Astrocyte (in vitro differentiated cells and primary cell): Measurements from ENCODE around the gene FAM210B. TPM values are rescaled to one million over a fixed set of nuclear protein-coding genes. Genes with fewer than 3 reads are reported as not detected.

Experiments
- DNase-seq: peaks from one replicate; pipeline ENCODE4 v3.0.0-alpha.2; 2010; ENCODE audit warnings: low read depth
- FAIRE-seq: peaks from 2 replicates; lab custom pipeline; 2011; peaks lifted over from hg19 to GRCh38; lab: Jason Lieb, UNC
- H2AFZ ChIP-seq: 2 replicates; pipeline ENCODE4 v1.6.0; 2012; ENCODE audit warnings: low read depth, low read length, inconsistent platforms
- H3K27ac ChIP-seq: 2 replicates; pipeline ENCODE4 v1.5.1; 2011; ENCODE audit warnings: low read depth, low read length, inconsistent platforms
- H3K27me3 ChIP-seq: 2 replicates; pipeline ENCODE4 v1.6.0; 2011; ENCODE audit warnings: low read length, inconsistent platforms; ENCODE audit not compliant: insufficient read depth
- H3K36me3 ChIP-seq: 2 replicates; pipeline ENCODE4 v1.5.1; 2011; ENCODE audit warnings: low read length, inconsistent platforms; ENCODE audit not compliant: insufficient read depth
- H3K4me1 ChIP-seq: 2 replicates; pipeline ENCODE4 v1.5.1; 2011; ENCODE audit warnings: low read length, inconsistent platforms; ENCODE audit not compliant: insufficient read depth
- H3K4me2 ChIP-seq: 2 replicates; pipeline ENCODE4 v1.6.0; 2012; ENCODE audit warnings: low read length, inconsistent platforms
- H3K4me3 ChIP-seq: 2 replicates; pipeline ENCODE4 v1.5.1; 2011; ENCODE audit warnings: low read depth, mild to moderate bottlenecking, low read length, inconsistent platforms; ENCODE audit not compliant: insufficient read depth
- H3K79me2 ChIP-seq: 2 replicates; pipeline ENCODE4 v1.6.0; 2012; ENCODE audit warnings: mild to moderate bottlenecking, low read length, inconsistent platforms; ENCODE audit not compliant: insufficient read depth
- H3K9ac ChIP-seq: 2 replicates; pipeline ENCODE4 v1.6.0; 2012; ENCODE audit warnings: mild to moderate bottlenecking, low read length, inconsistent platforms
- H3K9me3 ChIP-seq: 2 replicates; pipeline ENCODE4 v1.5.1; 2012; ENCODE audit warnings: low read depth, mild to moderate bottlenecking, low read length, inconsistent platforms; ENCODE audit not compliant: insufficient read depth
- H4K20me1 ChIP-seq: 2 replicates; pipeline ENCODE4 v1.6.0; 2012; ENCODE audit warnings: low read length, inconsistent platforms; ENCODE audit not compliant: insufficient read depth
- H3K27ac Mint-ChIP-seq: one replicate; pipeline ENCODE4 v1.8.0; 2021; ENCODE audit warnings: mild to moderate bottlenecking, mixed read lengths; ENCODE audit not compliant: unreplicated experiment
- H3K27me3 Mint-ChIP-seq: one replicate; pipeline ENCODE4 v1.8.0; 2021; ENCODE audit warnings: low read depth, mixed read lengths; ENCODE audit not compliant: unreplicated experiment
- H3K36me3 Mint-ChIP-seq: one replicate; pipeline ENCODE4 v1.8.0; 2021; ENCODE audit warnings: low read depth, mixed read lengths; ENCODE audit not compliant: unreplicated experiment
- H3K4me1 Mint-ChIP-seq: one replicate; pipeline ENCODE4 v1.8.0; 2021; ENCODE audit warnings: low read depth, mixed read lengths; ENCODE audit not compliant: unreplicated experiment
- H3K4me3 Mint-ChIP-seq: one replicate; pipeline ENCODE4 v1.8.0; 2021; ENCODE audit warnings: mild to moderate bottlenecking, moderate library complexity, mixed read lengths; ENCODE audit not compliant: unreplicated experiment
- H3K9me3 Mint-ChIP-seq: one replicate; pipeline ENCODE4 v1.8.0; 2021; ENCODE audit warnings: mild to moderate bottlenecking, mixed read lengths; ENCODE audit not compliant: unreplicated experiment
- CTCF ChIP-seq: IDR thresholded peaks from 2 replicates; pipeline ENCODE4 v1.5.1; 2011; ENCODE audit warnings: low read depth, mild to moderate bottlenecking, inconsistent platforms, low read length, moderate library complexity; ENCODE audit not compliant: insufficient read depth
- EZH2 ChIP-seq: IDR thresholded peaks from 2 replicates; pipeline ENCODE4 v1.6.1; 2012; ENCODE audit warnings: mild to moderate bottlenecking, low read length, inconsistent platforms; ENCODE audit not compliant: insufficient read depth
- total RNA-seq: library from RNA; stranded (reverse); gene quantifications from 2 replicates; pipeline ENCODE4 v1.2.1, GENCODE V29; 2021

The FAM210B gene
- total RNA-seq, 1 donor from 2014 or later: 46.3 TPM

GRCh38 chr20:56360133-56360907 lies 1.5 kb downstream of the FAM210B start:
- Mint-ChIP-seq H3K9me3 (no peaks in the 10 kb centered on the region), H3K27me3 (no peaks in the 10 kb centered on the region), H3K27ac (no peak overlapping the region), H3K36me3 (peaks cover 6% of the 10 kb centered on the region), H3K4me3 (peak overlapping the region; percentile 94), H3K4me1 (peaks cover 23% of the 10 kb centered on the region)
- Histone ChIP-seq H3K9me3 (no peaks in the 10 kb centered on the region), H4K20me1 (peaks cover 12% of the 10 kb centered on the region), H3K4me1 (peaks cover 15% of the 10 kb centered on the region), H3K4me2 (peak overlapping the region; percentile 99), H3K27ac (peak overlapping the region; percentile 61), H3K79me2 (peaks cover 40% of the 10 kb centered on the region), H3K4me3 (peak overlapping the region; percentile 98), H3K9ac (peak overlapping the region; percentile 90), H2AFZ (peak overlapping the region; percentile 85), H3K36me3 (no peaks in the 10 kb centered on the region), H3K27me3 (peaks cover 4% of the 10 kb centered on the region)
- FAIRE-seq (no peak), DNase-seq (no peak)
- TF ChIP-seq EZH2 (no peak), CTCF (no peak)

- H3K27me3 ChIP-seq: peaks cover 4% of the 10 kb centered on the region
Observed at GRCh38 chr20:56360908-56361205, 2.1 kb downstream of the FAM210B start.

More at GRCh38 chr20:56360908-56361205, 2.1 kb downstream of the FAM210B start:
- no peaks in the 10 kb centered on the region for H3K9me3 Mint-ChIP-seq
- no peak overlapping the region for H2AFZ ChIP-seq
- no peak for DNase-seq
- peaks cover 6% of the 10 kb centered on the region for H3K36me3 Mint-ChIP-seq
- peak overlapping the region; percentile 94 for H3K4me3 Mint-ChIP-seq
- peaks cover 40% of the 10 kb centered on the region for H3K79me2 ChIP-seq
- H3K27me3 Mint-ChIP-seq: no peaks in the 10 kb centered on the region
- peaks cover 23% of the 10 kb centered on the region for H3K4me1 Mint-ChIP-seq
- H3K36me3 ChIP-seq: no peaks in the 10 kb centered on the region
- H3K9ac ChIP-seq: no peak overlapping the region
- H3K4me3 ChIP-seq: no peak overlapping the region
- no peak overlapping the region for H3K27ac ChIP-seq
- no peak for TF ChIP-seq CTCF
- TF ChIP-seq EZH2: no peak
- peaks cover 12% of the 10 kb centered on the region for H4K20me1 ChIP-seq
- peak overlapping the region; percentile 99 for H3K4me2 ChIP-seq
- peaks cover 15% of the 10 kb centered on the region for H3K4me1 ChIP-seq
- H3K9me3 ChIP-seq: no peaks in the 10 kb centered on the region
- FAIRE-seq: no peak
- H3K27ac Mint-ChIP-seq: no peak overlapping the region
